Measurements from ENCODE around the gene KLRF2.
"Not testable (repeated sequence)": the region's sequence is repeated elsewhere in the genome, so short reads cannot be mapped to it uniquely, and the experiment has no call there.

The KLRF2 gene, protein sequence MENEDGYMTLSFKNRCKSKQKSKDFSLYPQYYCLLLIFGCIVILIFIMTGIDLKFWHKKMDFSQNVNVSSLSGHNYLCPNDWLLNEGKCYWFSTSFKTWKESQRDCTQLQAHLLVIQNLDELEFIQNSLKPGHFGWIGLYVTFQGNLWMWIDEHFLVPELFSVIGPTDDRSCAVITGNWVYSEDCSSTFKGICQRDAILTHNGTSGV

DNA sequence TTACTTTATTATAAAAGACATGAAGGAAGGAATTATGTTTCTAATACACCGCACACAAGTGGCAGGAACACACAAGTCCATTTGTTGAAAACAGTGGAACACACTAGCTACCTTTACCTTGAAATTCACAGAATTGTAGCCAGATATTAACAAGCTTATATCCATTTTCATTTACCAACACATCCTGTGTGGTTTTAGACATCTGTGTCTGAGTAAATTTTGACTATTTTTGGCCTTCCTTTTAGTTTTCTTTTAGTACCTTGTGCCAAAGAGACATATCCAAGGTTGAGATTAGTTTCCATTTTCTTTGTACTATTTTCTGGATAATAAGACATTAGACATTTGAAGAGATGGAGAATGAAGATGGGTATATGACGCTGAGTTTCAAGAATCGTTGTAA lies at the start of gene KLRF2:
KLRF2 (plus strand) TSS at position 244 of the 400 bp plus-strand sequence; CDS start at position 351, 107 bp downstream.
- DNase-seq: no peak

DNA sequence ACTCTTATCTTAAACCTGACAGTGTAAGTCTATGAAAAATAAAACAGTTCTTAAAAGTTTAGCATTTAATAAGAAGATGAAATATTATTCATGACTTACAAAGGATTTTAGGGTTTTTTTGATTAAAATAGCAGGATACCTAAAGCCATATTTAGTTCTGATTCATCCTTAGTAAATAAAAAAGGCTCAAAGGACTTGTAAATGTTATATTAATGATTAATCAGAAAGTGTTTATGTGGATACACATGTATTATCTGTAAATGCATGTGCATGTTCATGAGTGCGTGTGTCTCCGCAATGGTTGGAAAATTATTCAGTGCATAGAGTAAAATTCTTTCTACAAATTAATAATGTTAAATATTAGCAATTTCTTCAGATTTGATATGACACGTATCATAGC lies 49.6 kb upstream of the KLRF2 start:
- no peak for DNase-seq

DNA sequence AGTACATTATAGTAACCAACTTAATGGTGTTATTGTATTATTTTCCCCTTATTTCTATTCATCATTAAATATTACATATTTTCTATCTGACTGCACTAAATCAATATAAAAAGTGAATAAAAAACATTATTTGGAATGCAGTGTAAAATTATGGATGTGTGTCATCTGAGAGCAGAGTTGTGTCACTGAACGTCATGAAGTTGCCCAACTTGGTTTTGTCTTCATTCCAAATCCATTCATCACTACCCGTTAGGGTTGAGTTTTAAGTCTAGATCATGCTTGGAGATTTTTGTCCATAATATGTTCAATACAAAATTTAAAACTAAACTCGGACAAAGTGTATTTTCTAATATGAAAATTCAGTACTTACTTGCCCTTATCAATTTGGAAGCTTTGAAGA lies 37.9 kb upstream of the KLRF2 start:
- DNase-seq: no peak

DNA sequence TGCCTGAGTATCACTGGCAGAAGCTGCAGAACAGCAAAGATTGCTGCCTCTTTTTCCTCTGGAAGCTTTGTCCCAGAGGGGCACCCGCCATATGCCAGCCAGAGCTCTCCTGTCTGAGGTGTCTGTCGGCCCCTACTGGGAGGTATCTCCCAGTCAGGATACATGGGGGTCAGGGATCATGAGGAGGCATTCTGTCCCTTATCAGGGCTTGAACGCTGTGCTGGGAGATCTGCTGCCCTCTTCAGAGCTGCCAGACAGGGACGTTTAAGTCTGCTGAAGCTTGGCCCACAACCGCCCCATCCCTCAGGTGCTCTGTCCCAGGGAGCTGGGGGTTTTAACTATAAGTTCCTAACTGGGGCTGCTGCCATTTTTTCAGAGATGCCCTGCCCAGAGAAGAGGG lies 32.4 kb upstream of the KLRF2 start:
- DNase-seq: no peak

DNA sequence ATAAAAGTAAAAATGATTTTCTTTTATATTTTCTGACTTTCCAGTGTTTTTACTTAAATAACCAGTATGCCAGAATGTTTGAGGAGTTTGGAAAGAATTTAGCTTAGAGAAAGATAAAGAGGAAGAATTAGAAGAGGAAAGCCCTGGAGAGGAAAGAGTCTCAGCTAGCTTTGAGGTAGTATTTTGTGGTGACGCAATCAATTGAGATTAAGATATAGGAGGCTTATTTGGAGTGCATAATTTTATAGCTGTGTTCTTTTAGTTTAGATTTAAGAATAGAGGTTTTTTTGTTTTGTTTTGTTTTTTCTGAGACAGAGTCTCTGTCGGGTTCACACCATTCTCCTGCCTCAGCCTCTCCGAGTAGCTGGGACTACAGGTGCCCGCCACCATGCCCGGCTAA lies 30.2 kb upstream of the KLRF2 start:
- DNase-seq: no peak

DNA sequence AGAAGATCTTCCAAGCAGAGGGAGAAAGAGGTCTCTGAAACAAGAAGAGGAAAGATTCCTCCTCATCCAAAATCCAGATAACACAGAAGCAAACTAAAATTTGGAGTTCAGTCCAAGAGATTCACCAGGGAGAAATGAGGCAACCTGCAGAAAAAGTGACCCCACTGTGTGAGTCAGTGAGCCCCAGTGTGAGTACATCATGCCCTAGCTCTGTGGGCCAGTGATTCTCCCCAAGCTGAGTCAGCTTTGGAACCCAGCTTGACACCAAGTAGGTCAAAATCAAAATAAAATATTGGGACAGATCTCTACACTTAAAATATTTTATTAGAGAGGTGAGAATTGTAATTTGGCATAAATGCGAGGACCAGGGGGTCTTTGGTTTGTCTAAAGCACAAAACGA lies 29.4 kb upstream of the KLRF2 start:
- DNase-seq: no peak

DNA sequence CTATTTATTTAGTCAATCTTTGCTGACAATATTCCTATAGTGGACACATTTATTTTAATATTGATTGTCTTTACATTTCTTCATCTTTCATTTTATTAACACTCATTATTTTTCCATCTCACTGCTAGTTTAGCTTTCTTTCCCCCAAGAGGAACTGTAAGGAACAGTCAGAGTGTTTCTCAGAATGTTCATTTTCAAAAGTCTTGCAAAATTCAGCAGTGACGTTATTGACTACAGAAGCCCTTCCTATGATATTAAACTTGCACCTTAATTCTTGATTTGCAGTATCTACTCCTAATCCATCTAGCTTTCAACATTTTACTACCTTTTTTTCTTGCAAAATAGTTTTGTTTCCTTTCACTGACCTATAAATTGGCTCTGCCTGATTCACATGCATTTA lies 25.1 kb upstream of the KLRF2 start:
- no peak for DNase-seq

DNA sequence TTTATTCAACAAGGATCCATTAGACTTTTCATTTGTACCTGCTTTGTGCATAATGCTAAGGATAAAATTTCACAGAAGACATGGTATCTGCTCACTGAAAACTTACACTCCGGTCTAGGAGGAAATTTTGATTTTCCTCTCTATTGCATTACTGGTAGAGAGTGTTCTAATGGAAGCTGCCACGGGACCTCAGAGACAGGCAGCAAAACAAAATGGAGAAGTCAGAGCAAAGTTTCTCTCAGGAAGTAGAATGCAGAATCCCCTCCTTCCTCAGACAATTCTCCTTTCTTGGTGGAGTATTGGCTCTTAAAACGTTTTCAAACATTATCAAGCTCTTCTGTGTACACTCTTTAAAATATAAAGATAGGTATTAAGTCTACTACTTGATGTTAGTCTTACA lies 24.4 kb upstream of the KLRF2 start:
- DNase-seq: no peak

DNA sequence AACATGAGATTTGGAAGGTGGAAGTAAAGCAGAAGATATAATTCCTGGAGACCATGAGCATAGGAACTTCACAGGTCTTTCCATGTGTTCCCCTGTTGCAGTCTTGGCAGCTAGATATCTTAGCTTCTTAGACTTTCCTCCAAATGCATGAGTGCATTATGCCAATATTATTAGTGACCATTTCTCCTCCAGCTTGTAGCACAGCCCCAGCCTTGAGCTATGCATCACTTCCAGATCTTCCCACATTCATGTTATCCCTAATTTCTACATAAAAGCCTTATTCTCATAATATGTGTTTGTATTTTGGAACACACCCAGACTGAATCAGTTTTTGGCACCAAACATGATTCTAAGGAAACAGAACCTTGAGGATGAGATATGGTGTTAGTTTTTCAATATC lies 23.2 kb upstream of the KLRF2 start:
- no peak for DNase-seq

DNA sequence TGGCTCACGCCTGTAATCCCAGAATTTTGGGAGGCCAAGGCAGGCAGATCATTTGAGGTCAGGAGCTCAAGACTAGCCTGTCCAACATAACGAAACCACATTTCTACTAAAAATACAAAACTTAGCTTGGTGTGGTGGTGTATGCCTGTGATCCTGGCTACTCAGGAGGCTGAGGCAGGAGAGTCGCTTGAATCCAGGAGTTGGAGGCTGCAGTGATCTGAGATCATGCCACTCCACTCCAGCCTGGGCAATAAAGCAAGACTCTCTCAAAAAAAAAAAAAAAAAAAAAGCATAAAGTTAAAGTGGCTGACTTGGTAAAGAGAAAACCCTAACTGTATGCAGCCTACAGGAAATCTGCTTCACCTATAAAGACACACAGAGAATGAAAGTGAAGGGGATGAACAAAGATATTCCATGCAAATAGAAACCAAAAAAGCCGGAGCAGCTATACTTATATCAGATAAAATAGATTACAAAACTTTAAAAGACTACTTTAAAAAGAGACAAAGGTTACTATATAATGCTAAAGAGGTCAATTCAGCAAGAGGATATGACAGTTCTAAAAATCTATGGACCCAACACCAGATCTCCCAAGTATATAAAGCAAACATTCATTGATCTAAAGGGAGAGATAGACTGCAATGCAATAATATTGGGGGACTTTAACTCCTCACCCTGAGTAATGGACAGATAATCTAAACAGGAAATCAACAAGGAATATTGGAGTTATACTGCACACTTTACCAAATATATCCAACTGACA lies 16.2 kb upstream of the KLRF2 start:
- no peak for DNase-seq

DNA sequence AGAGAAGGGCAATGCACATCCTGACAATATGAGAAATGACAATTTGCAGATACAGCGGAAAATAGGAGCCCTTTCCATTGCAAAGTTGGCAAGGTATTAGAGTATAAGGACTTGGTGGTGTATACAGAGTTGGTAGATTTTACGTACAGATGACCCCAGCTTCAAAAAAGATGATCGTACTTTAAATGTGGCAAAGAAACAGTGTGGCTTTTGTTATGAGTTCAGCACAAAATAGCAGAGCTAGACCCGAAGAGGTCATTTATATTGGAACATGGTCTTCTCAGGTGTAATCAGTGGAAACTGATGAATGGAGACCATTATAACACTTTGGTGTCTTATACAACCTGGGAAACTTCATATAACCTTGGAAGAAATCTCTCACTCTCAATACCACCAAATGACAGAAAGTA lies 14.4 kb upstream of the KLRF2 start:
- no peak for DNase-seq

DNA sequence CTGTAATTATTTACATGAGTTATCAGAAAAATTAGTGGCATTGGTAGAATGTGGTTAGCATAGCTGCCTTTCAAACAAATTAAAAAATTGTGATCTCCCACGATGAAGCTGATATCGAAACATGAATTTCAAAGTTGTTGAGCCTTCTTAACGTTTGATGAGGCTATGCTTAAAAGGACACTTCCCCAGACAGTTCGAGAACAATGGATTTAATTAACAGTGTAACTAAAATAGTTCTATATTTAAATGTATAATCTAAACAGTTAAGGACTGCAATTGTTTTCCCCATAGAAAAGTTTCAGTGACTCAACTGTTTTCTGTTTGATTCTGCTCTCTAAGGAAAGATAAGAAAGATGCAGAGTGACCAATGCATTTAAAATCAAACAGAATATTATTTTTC lies 13.8 kb upstream of the KLRF2 start:
- DNase-seq: no peak

DNA sequence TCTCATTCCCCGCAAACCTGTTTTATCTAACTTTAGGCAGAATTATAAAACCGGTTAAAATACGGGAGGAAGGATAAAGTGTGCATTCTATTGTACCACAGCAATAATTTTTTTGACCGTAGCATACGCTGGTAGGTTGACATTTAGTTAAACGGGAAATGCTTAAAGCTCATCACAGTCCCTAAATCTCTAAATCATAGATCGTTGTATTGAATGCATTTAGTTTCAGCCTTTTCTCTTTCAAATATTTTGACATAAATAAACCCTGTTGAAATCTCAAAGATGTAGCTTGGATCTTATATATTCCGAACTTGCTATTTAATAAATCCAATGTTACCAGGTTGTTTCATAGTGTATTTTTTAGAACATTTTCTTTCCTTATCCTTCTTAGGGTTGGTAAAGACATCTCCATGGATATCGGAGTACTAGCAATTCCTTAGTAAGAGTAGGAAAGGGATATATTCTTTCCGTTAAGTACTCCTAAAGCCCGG lies 12.9 kb upstream of the KLRF2 start:
- no peak for DNase-seq

DNA sequence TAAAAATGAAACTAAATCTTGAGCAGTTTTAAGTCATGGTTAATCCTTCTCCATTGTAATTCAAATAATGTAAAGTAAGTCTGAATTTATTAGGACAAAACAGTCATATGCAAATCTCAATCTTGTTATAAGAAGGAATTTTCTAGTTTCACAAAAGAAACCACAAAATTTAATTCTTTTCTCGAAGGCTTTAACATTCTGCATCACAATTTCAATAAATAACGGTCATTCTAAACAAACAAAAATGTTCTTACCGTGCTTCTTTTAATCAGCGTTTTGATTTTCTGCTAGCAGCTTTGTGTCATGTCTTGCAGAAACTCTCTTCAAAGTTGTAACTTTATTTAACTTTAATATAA lies 12.4 kb upstream of the KLRF2 start:
- no peak for DNase-seq

DNA sequence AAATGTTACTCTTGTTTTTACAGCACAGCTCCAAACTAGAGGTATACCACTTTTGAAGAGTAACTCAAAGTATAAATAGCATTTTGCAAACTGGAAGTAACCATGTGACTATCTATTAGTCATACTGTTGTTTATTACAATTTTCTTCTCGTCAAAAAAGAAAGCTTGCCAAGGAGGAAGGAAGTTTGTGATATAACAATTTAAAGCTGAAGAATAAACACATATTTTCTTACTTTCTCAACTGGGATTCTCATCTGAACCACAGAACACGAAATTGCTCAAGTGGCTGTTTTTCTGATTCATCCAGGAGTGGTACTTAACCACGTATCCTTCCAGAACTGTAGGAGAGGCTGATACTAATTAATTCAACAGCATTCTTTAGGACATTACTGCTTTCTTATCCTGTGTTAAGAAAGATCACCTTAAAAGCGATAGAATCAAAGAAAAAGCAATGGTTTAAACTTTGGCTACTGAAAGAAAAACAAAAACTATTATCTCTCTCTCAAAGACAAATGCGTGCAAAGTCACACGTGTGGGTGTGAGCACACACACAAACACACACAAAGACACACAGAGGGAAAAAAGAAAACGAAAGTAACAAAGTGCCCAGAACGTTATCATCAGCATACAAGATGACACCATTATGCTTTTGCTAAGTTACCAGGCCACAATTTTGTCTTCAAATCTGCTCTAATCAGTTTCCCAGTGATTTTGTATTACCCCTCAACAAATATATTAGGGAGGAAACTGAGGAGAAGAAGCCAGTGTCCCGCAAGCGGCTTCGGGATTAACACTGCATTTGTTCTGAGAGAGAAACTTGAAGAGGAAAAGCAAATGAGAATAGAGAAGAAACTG lies 11.8 kb upstream of the KLRF2 start, which contains the start of gene CLEC2B:
CLEC2B (minus strand) TSS at position 48 of the 855 bp plus-strand sequence.
- DNase-seq: peak; percentile 16 to 30

DNA sequence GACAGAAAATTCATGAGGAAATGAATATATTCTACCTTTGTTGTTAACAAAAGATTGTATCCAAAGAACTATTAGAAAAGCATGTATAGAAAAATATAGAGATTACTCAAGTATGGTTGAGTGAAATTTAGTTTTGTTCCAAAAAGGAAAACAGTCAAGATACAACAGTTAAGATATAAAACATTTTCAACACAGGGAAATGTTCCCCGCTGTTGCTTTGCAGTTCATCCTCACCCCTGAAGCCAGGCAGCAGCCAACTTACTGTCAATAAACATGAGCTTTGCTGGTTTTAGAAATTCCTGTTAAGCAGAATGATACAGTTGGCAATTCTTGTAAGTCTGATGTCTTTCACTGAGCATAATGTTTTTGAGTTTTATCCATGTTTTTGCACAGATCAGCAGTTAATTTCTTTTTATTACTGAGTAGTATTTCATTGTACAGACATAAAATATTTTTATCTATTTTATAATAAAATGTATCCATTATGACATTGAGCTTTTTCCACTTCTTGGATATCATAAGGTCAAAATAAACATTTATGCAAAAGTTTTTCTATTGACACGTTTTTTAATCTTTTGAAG lies 10.9 kb upstream of the KLRF2 start:
- no peak for DNase-seq

DNA sequence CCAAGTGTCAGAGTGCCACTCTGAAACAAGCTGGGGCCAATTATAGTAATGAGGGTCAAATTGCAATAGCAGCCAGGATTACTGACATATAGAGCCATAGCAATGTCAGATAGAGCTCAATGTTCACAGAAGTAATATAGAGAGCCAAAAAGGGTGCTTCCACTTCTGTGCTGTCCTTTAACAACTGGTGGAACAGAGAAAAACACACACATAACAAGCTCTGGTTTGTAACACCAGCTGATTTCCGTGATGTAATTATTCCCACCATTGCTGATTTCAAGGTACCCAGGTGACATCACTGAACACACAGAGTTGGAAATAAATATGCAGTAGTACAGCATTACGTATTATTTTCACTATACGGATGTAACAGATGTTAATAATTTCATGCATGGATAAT lies 9.1 kb upstream of the KLRF2 start:
- DNase-seq: no peak

DNA sequence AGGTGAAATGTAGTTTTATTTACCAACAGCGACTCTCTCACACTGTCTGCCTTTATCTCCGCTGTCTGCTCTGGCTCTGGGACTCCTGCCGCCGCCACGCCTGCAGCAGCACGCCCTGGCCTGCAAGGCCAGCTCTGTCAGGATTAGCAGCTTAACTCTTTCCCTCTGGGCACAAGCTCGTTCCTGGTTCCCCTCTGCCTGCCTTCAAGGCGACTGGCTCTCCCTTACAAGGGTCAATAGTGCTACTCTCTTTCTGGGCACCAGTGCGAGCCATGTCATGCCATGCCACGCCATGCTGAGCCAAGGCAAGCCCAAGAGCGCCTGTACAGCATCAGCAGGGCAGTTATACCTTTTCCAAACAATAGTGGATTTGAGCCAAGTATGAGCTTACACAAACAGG lies 8.5 kb upstream of the KLRF2 start:
- no peak for DNase-seq

DNA sequence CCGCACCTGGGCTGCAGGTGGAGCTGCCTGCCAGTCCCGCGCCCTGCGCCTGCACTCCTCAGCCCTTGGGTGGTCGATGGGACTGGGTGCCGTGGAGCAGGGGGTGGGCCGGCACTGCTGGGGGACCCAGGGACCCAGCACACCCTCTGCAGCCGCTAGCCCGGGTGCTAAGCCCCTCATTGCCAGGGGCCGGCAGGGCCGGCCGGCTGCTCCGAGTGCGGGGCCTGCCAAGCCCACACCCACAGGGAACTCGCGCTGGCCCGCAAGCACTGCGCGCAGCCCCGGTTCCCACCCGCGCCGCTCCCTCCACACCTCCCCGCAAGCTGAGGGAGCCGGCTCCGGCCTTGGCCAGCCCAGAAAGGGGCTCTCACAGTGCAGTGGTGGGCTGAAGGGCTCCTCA lies 5.2 kb upstream of the KLRF2 start:
- DNase-seq: not testable (repeated sequence)

DNA sequence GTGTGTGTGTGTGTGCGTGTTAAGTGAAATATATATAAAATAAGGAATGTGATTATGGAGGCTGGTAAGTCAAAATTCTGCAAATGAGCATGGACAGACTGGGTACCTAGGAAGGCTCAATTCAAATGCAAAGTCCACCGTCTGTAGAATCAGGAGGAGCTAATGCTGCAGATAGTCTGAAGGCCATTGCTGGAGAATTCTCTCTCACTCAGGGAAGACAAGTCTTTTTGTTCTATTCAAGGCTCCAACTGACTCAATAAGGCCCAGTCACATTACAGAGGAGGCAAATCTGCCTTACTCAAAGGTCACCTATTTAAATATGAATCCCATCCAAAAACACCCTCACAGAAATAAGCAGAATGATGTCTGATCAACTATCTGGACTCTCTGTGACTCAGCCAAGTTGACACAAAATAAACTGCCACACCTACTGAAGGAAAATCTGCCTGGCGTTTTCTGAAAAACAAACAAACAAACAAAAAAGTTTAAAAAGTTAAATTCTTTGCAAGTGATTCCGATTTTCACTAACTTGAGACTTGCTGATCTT lies 684 bp upstream of the KLRF2 start:
- no peak for DNase-seq

DNA sequence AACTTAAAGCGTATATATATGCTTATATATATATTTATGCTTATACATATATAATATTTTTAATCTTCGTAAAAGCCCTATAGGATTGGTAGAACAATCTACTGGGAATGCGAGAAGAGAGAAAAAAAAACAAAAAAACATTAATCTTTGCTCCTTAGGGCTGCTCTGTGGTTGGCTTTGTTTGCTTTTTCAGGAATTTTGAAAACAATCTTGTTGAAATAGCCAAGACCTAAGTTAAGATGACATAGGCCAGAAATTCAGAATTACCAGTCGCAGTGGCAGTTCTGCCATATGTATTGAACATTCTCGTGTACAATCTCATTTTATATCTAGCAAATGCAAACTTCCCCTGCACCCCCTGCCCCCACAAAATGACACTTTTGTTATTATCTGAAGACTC lies 699 bp downstream of the KLRF2 start:
- no peak for DNase-seq

DNA sequence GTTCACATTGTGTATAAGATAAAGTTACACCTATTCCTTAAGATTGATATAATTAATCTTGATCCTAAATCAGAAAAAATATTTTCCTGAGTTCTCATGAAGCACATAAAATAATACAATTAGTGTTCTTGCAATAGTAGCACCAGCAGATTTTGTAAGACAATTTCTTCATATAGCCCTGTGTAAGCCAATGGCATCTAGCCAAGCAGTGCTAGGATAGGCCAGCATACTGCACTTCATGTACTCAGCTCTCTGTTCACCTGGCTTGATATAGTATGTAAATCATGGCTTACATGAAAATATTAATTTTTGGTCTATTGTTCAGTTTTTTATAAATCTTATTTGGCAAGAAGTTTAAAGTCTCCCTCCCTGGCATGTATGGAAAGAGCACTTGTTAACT lies 1.9 kb downstream of the KLRF2 start:
- DNase-seq: no peak

DNA sequence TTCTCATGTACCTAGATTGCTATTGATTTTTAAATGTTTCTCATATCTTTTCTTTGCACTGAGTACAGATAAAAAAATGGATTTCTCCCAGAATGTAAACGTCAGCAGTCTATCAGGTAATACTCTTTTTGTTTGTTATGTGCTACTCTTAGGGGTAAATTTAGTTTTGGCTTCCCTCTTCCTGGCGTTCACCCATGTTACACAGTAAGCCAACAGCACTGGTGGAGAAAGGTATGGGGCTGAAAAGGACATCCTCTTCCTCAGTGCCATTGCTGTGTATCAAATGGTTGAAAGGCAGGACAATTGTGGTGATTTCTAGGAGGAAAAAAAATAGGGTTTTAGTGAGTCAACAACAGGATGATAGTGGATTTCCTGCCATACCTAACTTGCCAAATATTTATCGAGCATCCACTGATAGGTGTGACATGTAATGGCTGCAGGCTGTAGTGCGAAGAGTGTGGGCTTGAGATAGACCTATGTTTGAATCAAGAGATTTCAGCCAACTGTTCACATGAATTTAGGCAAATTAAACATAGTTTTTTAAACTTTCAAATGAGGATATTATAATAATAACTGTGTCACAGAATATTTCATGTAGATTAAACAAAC lies 7.5 kb downstream of the KLRF2 start:
- no peak for DNase-seq

Measured in activated CD4-positive, alpha-beta T cell treated with anti-CD3 and anti-CD28 coated beads for 4 hours (primary cell).